ENCODE measurements around the gene SMYD3. TPM values are rescaled to one million over a fixed set of nuclear protein-coding genes. Genes with fewer than 3 reads are reported as not detected.

Gene SMYD3
- total and polyA plus RNA-seq, 10 of the 15 experiments (the other 5 are each of a cell fraction or from before 2014, with no cell fraction given): 18.3 to 54.0 (median 24.8) TPM

DNA sequence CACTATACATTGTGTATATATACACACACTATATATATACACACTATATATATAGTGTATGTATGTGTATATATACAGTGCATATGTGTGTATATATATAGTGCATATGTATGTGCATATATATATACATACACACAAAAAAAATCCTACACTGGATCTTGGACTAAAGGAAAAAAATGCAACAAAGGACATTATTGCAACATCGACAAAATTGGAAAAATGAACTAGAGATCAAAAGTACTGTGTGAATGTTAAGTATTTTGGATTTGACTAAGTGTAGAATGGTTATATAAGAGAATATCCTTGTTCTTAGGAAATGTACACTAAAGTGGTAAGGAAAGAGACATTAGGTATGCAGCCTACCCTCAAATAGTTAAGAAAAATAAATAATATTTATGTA, 36.5 kb downstream of the SMYD3 start:
- no peak overlapping the region for H3K4me3 ChIP-seq
- H3K27me3 ChIP-seq (replicated peaks in 1 of 2; ENCODE audit: control insufficient read depth in 2 of 2, insufficient read depth in 2 of 2, low read length in 1 of 2): no peaks in the 10 kb centered on the region
- WGBS (ENCODE audit: insufficient coverage, insufficient replicate concordance, low lambda C conversion rate, missing lambda C conversion rate): 100% methylated on average over 1 of the region's 1 CpG
- no peaks in the 10 kb centered on the region for H3K79me2 ChIP-seq (ENCODE audit: control insufficient read depth, insufficient read depth, low read length)
- ChIA-PET RAD21 (ENCODE audit: unreplicated experiment) (no interaction called here), SMC1A (ENCODE audit: uncharacterized antibody, unreplicated experiment) (no interaction called here), CTCF (no interaction called here), POLR2A (interaction anchor here (0.6 kb wide), 1 partner anchor 13 kb away, joined by 4 read pairs; no protein-coding TSS in a partner anchor)
- no peaks in the 10 kb centered on the region for H4K20me1 ChIP-seq (ENCODE audit: control insufficient read depth, insufficient read depth)
- FAIRE-seq (no peak), DNase-seq (ENCODE audit: low read depth, low spot score) (no peak), ATAC-seq (no peak)
- TF ChIP-seq BCL3 (IDR thresholded peaks at IDR 0.05; ENCODE audit: borderline replicate concordance, insufficient read depth, low read depth, low read length, poor library complexity, severe bottlenecking) (no peak), HCFC1 (IDR thresholded peaks at IDR 0.05; ENCODE audit: low read length) (no peak), YY1 (IDR thresholded peaks at IDR 0.05; ENCODE audit: low read depth, low read length) (no peak), TAF1 (IDR thresholded peaks at IDR 0.05; ENCODE audit: borderline replicate concordance, low read depth, low read length) (no peak), IRF3 (IDR thresholded peaks at IDR 0.05) (no peak), RELA (IDR thresholded peaks at IDR 0.05; ENCODE audit: borderline replicate concordance, partially characterized antibody) (no peak), CBX3 (IDR thresholded peaks at IDR 0.05; ENCODE audit: borderline replicate concordance, low read depth) (no peak), POLR2AphosphoS2 (IDR thresholded peaks at IDR 0.05; ENCODE audit: low read depth, low read length) (no peak), IKZF1 (conservative IDR thresholded peaks at IDR 0.05) (no peak), RFX5 (IDR thresholded peaks at IDR 0.05; ENCODE audit: low read depth, low read length) (no peak), MXI1 (IDR thresholded peaks at IDR 0.05; ENCODE audit: low read depth, low read length) (no peak), HDGF (IDR thresholded peaks at IDR 0.05) (no peak), NFYA (IDR thresholded peaks at IDR 0.05; ENCODE audit: borderline replicate concordance, low read depth, low read length) (no peak), SRF (IDR thresholded peaks at IDR 0.05; ENCODE audit: low read depth in 2 of 2, low read length in 2 of 2) (no peak)
- TF ChIP-seq, protein P1, sequence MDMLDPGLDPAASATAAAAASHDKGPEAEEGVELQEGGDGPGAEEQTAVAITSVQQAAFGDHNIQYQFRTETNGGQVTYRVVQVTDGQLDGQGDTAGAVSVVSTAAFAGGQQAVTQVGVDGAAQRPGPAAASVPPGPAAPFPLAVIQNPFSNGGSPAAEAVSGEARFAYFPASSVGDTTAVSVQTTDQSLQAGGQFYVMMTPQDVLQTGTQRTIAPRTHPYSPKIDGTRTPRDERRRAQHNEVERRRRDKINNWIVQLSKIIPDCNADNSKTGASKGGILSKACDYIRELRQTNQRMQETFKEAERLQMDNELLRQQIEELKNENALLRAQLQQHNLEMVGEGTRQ (IDR thresholded peaks at IDR 0.05; ENCODE audit: borderline replicate concordance, low read depth, low read length): no peak
- TF ChIP-seq, protein P2, sequence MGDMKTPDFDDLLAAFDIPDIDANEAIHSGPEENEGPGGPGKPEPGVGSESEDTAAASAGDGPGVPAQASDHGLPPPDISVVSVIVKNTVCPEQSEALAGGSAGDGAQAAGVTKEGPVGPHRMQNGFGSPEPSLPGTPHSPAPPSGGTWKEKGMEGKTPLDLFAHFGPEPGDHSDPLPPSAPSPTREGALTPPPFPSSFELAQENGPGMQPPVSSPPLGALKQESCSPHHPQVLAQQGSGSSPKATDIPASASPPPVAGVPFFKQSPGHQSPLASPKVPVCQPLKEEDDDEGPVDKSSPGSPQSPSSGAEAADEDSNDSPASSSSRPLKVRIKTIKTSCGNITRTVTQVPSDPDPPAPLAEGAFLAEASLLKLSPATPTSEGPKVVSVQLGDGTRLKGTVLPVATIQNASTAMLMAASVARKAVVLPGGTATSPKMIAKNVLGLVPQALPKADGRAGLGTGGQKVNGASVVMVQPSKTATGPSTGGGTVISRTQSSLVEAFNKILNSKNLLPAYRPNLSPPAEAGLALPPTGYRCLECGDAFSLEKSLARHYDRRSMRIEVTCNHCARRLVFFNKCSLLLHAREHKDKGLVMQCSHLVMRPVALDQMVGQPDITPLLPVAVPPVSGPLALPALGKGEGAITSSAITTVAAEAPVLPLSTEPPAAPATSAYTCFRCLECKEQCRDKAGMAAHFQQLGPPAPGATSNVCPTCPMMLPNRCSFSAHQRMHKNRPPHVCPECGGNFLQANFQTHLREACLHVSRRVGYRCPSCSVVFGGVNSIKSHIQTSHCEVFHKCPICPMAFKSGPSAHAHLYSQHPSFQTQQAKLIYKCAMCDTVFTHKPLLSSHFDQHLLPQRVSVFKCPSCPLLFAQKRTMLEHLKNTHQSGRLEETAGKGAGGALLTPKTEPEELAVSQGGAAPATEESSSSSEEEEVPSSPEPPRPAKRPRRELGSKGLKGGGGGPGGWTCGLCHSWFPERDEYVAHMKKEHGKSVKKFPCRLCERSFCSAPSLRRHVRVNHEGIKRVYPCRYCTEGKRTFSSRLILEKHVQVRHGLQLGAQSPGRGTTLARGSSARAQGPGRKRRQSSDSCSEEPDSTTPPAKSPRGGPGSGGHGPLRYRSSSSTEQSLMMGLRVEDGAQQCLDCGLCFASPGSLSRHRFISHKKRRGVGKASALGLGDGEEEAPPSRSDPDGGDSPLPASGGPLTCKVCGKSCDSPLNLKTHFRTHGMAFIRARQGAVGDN (IDR thresholded peaks at IDR 0.05): no peak
- H3K9ac ChIP-seq (ENCODE audit: control insufficient read depth, insufficient read depth, low read length): no peak overlapping the region
- in situ Hi-C loops (cut with MboI): no loop called here
- H3K36me3 ChIP-seq (ENCODE audit: control insufficient read depth in 2 of 2, insufficient read depth in 2 of 2, low read length in 1 of 2): no peaks in the 10 kb centered on the region
- no peak overlapping the region for H3K4me2 ChIP-seq (ENCODE audit: control insufficient read depth, insufficient read depth)
- H3K27ac ChIP-seq (ENCODE audit: control insufficient read depth, insufficient read depth): no peak overlapping the region
- intact Hi-C loops (cut with micrococcal nuclease; ENCODE audit: unreplicated experiment): no loop called here
- no peaks in the 10 kb centered on the region for H3K9me3 ChIP-seq (replicated peaks; ENCODE audit: control insufficient read depth, insufficient read depth, low read length)
- no TSS peak for BruUV-seq (replicated peaks)
- H2AFZ ChIP-seq (ENCODE audit: control insufficient read depth, low read depth, low read length): no peak overlapping the region
- no peaks in the 10 kb centered on the region for H3K4me1 ChIP-seq (ENCODE audit: control insufficient read depth, insufficient read depth, low read length)
